ENCODE results near the gene MYG1. TPM values are rescaled to one million over a fixed set of nuclear protein-coding genes. Genes with fewer than 3 reads are reported as not detected.
A peak's percentile ranks its signal among the peaks of the same experiment; 100 is the strongest.

Gene MYG1
- total RNA-seq: 38.5 TPM
- long read RNA-seq, transcript C12orf10-208 (4 exons, 813 nt): minor isoform, 5 of 39 reads
- long read RNA-seq, transcript C12orf10-201 (7 exons, 1,192 nt): major isoform, 31 of 39 reads
- long read RNA-seq, partial matches to known transcripts: 0 of 39 reads
- long read RNA-seq, other reads (novel, unspliced or antisense): 1 of 39 reads

- DNase-seq (ENCODE audit: missing footprints): peak; percentile 93
- ATAC-seq: peak; percentile 76
- intact Hi-C loops (cut with DNase I): loop anchor here (5.0 kb wide), 2 partner anchors 47 to 232 kb away; a partner anchor contains a TSS
Measured at GRCh38 chr12:53299454-53300180, at the start of gene MYG1. Gene MYG1, plus strand, starts transcription at chr12:53299695. Its CDS starts 43 bp downstream, at chr12:53299738.

- DNase-seq (ENCODE audit: missing footprints): peak; percentile 89
- intact Hi-C loops (cut with DNase I): loop anchor here (2.0 to 5.0 kb wide), 3 partner anchors 31 to 46 kb away; partner anchors contain the start of genes MYG1 and PFDN5
- peak; percentile 94 for ATAC-seq
Measured at GRCh38 chr12:53251477-53252348, 47.8 kb upstream of the MYG1 start.

- intact Hi-C loops (cut with DNase I): loop anchor here (2.0 to 5.0 kb wide), 2 partner anchors 38 to 45 kb away; partner anchors contain the start of genes MYG1 and PFDN5
- DNase-seq (ENCODE audit: missing footprints) (no peak), ATAC-seq (peak; percentile 1)
Measured at GRCh38 chr12:53252349-53252916, 47.1 kb upstream of the MYG1 start.

- no peak for DNase-seq (ENCODE audit: missing footprints)
- intact Hi-C loops (cut with DNase I): loop anchor here (2.0 to 5.0 kb wide), 2 partner anchors 38 to 44 kb away; partner anchors contain the start of genes MYG1 and PFDN5
- no peak for ATAC-seq
Measured at GRCh38 chr12:53253298-53253697, 46.2 kb upstream of the MYG1 start.

GRCh38 chr12:53254816-53255545 lies 44.5 kb upstream of the MYG1 start:
- DNase-seq (ENCODE audit: missing footprints) (no peak), ATAC-seq (no peak)
- intact Hi-C loops (cut with DNase I): loop anchor here (5.0 kb wide), 1 partner anchor 42 kb away; the partner anchor contains the start of genes MYG1 and PFDN5

- intact Hi-C loops (cut with DNase I): no loop called here
- DNase-seq (ENCODE audit: missing footprints) (no peak), ATAC-seq (no peak)
Measured at GRCh38 chr12:53255996-53256395, 43.5 kb upstream of the MYG1 start.

GRCh38 chr12:53258541-53259539 lies 40.7 kb upstream of the MYG1 start:
- ATAC-seq (no peak), DNase-seq (ENCODE audit: missing footprints) (no peak)
- intact Hi-C loops (cut with DNase I): no loop called here

- no peak for DNase-seq (ENCODE audit: missing footprints)
- intact Hi-C loops (cut with DNase I): no loop called here
- ATAC-seq: no peak
Measured at GRCh38 chr12:53259891-53260290, 39.6 kb upstream of the MYG1 start.

- intact Hi-C loops (cut with DNase I): loop anchor here (5.0 kb wide), 1 partner anchor 48 kb away; no protein-coding TSS in a partner anchor
- DNase-seq (ENCODE audit: missing footprints) (no peak), ATAC-seq (no peak)
Measured at GRCh38 chr12:53265783-53266182, 33.7 kb upstream of the MYG1 start.

GRCh38 chr12:53267306-53267998 lies 32.0 kb upstream of the MYG1 start:
- ATAC-seq (peak; percentile 55), DNase-seq (ENCODE audit: missing footprints) (no peak)
- intact Hi-C loops (cut with DNase I): loop anchor here (5.0 kb wide), 1 partner anchor 50 kb away; no protein-coding TSS in a partner anchor

- DNase-seq (ENCODE audit: missing footprints) (peak; percentile 86), ATAC-seq (peak; percentile 94)
- intact Hi-C loops (cut with DNase I): loop anchor here (5.0 kb wide), 1 partner anchor 51 kb away; no protein-coding TSS in a partner anchor
Measured at GRCh38 chr12:53267999-53268629, 31.4 kb upstream of the MYG1 start, which contains the start of gene ESPL1. Gene ESPL1, plus strand, starts transcription at chr12:53268299. Its CDS starts 468 bp downstream, at chr12:53268767.

- no peak for DNase-seq (ENCODE audit: missing footprints)
- intact Hi-C loops (cut with DNase I): loop anchor here (5.0 kb wide), 1 partner anchor 52 kb away; no protein-coding TSS in a partner anchor
- ATAC-seq: no peak
Measured at GRCh38 chr12:53268630-53269562, 30.6 kb upstream of the MYG1 start.

GRCh38 chr12:53274445-53274844 lies 25.1 kb upstream of the MYG1 start:
- DNase-seq (ENCODE audit: missing footprints) (no peak), ATAC-seq (no peak)
- intact Hi-C loops (cut with DNase I): no loop called here

GRCh38 chr12:53276511-53276910 lies 23.0 kb upstream of the MYG1 start:
- no peak for DNase-seq (ENCODE audit: missing footprints)
- no peak for ATAC-seq
- intact Hi-C loops (cut with DNase I): no loop called here

- DNase-seq (ENCODE audit: missing footprints) (no peak), ATAC-seq (no peak)
- intact Hi-C loops (cut with DNase I): no loop called here
Measured at GRCh38 chr12:53277981-53278380, 21.5 kb upstream of the MYG1 start.

All from Right ventricle myocardium inferior (tissue), 1 donor.